GM18505 (cell line): ENCODE measurements around the gene PTPRE.

Experiments used
- ATAC-seq: cut with Tn5 transposase; IDR thresholded peaks from one replicate; pipeline ENCODE4 v1.9.1; 2021; ENCODE audit not compliant: unreplicated experiment
- POLR2A ChIP-seq: IDR thresholded peaks from 4 replicates; pipeline ENCODE4 v1.6.1; 2011; ENCODE audit warnings: borderline replicate concordance; ENCODE audit not compliant: insufficient read depth, insufficient read length; ENCODE audit errors: extremely low read depth

Gene PTPRE

DNA sequence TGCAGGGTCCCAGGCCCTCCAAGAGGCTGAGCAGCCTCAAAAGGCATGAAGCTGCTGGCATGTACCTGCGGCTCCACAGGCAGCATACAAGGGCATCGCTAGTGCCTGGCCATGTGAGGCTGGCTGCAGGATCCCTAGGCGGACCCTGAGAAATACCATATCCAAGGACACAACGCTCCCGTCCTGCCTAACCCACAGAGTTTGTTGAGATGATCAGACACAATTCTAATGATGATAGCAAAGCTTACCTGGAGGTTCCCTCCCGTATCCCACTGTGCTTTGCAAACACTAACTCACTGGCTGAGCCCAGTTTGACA is 31.5 kb upstream of the PTPRE start:
- TF ChIP-seq POLR2A = no peak
- no peak for ATAC-seq

DNA sequence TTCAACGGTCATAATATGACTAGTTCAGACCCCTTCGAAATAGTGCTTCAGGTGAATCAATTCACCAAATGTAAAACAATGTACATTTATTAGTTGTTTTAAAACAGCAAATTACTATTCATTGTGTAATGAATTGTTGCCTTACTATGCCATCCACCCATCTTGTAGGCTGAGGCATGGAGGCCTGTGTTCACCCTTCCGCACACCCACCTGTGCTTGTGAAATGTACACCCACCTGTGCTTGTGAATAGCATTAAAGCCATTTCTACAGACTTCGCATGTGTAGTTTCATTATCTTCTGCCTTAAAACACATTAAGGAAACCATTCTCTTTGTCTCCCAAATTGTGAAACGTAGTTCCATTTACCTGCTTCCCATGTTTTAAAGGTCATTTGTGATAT is 31.0 kb upstream of the PTPRE start:
- ATAC-seq = no peak
- no peak for TF ChIP-seq POLR2A

DNA sequence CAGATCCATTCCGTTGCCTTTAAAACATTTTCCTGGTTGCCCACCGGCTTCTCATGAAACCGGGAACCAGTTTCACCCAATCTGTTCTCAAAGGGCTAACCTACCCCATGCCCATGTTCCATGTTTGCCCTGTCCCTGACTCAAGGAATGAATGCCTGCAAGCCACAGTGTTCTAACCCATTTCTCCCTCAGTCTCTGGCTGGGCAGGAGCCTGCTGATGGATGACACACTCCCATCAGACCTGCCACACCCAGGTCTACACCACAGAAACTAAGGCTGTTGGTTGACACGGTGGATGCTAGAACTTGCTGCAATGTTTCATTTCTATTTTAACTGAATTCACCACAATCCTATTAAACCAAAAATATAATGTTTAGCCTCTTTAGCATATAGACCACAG is 29.8 kb upstream of the PTPRE start:
- TF ChIP-seq POLR2A = no peak
- no peak for ATAC-seq

DNA sequence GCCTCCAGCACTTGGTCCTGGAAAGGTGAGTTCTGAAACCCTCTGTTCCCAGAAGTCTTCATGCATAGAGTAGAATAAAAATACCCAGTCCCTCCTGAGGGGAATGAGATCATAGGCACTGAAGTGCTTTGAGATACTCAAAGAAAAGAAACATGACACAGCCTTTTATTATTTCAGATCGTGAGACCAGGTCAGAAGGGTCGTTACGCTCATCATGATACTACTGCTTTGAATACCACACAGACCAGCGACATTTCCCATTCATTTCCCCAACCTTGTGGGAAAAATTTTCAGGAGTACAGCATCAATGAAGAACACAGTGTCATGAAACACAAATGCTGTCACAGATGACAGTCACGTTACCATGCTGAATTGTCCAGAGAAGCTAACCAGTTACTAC is 29.2 kb upstream of the PTPRE start:
- TF ChIP-seq POLR2A = no peak

DNA sequence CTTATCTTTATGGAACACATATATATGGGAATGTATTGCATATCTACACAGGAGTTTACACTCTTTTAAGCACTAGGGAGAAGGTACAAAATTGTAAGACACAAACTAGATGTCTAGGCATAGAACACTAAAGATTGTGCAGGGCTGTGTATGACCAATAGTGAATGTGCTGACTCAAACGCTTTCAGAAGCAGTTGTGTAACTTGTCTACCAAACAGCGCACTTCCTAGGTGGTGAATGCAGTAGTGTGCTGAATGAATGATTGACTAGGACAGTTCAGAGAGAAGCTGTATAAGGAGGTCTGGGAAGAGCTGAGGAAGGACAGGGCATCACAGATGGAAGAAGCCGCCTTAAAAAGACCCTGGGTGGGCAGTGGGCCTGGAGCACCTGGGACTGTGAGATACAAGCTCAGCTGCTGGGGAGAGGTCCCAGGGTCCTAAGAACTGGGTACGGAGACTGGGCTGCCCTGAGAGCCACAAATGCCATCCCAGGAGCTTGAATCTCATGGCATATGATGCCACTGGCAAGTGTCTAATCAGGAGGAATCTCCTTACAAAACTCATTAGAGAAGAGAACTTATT is 28.3 kb upstream of the PTPRE start:
- ATAC-seq = no peak
- no peak for TF ChIP-seq POLR2A

More for the DNA sequence above, 29.2 kb upstream of the PTPRE start:
- ATAC-seq = no peak

DNA sequence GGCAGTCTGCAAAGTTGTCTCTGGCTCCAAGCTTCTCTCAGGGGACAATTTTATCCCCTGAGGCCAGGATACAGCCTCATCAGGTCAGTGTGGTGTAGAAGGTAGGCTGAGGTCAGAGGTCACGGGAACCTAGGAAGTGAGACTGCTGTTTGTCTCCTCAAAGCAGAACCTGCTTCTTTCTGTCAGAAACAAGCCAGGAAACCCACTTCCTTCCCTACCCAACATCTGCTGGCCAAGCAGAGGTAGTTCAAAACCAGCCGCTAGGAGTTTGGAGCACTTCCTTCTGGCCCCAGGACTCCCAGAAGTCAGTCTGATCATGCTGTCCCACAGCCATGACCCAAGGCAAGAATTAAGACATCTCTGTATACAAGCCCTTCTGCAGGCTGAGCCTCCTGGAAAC is 26.3 kb upstream of the PTPRE start:
- ATAC-seq = no peak
- TF ChIP-seq POLR2A = no peak

DNA sequence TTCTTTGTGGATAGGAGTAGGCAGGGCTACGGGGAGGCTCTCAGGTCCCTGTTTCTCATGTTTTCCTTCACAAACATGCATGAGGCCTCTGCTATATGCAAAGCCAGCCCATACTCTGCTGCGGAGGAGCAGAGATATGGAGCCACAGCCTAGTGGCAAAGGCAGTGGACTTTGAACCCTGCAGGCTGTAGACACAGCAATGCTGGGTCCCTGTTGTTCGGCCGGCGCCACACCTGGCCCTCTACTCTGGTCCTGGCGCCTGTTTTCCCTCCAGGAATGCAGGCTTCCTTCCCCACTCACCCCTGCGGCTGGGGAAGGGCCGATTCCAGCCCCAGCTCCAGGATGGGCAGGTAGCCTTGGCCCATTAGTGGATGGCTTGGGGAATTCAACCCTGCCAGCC is 25.6 kb upstream of the PTPRE start:
- ATAC-seq = no peak
- no peak for TF ChIP-seq POLR2A

DNA sequence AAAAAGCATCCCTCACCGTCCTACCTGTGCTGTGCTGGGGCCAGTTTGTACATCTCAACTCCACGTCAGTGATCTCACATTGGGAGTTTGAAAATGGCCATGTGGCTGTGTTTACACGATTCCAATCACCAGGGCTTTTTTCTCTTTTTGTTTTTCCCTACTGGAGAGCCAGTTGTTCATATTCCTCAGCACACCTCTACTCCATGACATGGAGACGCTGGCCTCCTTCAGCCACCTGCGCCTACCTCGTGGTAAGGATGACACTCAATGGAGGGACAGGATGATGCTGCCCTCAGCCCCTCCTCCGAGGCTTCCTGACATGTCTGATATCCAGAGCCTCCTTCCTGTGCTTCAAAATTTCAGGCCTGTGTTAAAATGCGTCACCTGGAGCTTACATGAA is 24.5 kb upstream of the PTPRE start:
- TF ChIP-seq POLR2A = no peak
- no peak for ATAC-seq

DNA sequence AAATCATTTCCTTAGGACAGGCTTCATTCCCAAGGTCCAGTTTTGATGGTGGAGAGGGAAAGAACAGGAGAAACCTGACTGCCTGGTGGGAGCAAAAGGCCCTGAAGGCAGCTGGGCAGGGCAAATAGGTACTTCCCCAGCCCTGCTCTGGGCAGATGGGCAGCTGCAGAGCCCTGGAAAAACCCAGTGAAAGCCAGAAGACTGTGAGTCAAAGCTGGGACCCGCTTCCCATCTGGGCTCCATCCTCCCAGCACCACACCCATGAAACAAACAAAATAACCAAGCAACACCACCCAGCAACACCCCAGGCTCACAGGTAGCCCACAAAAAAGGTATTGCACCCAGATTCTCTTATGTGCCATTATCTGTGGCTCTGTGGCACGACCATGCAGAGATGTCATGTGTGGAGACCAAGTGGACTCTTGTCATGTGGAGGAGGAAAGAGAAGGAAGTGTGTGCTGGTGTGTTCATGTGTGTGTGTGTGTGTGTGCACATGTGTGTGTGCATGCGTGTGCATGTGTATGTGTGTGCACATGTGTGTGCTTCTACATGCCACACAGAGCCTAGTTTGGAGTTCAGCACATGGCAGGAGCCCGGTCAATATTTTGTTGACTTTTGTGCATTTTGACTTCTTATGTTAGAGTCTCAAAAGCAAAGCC is 24.0 kb upstream of the PTPRE start:
- no peak for TF ChIP-seq POLR2A
- no peak for ATAC-seq

DNA sequence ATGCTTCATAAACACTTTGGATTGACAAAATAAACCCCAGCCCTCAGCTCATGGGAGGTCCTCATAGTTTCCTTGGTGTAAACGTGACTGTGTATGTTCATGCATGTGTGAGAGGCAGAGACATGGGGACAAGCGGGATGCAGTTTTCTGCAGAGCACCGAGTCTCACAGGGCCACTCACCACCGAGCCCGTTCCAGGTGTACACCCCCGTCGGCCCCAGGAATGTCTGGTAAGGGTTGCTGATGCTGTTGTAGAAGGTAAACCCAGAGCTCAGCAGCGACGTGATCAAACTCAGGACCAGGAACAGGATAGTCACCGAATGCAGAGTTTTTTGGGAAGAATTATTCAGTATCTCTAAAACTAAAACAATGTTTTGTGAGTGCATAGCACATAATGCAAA is 23.4 kb upstream of the PTPRE start:
- TF ChIP-seq POLR2A = no peak
- ATAC-seq = no peak

DNA sequence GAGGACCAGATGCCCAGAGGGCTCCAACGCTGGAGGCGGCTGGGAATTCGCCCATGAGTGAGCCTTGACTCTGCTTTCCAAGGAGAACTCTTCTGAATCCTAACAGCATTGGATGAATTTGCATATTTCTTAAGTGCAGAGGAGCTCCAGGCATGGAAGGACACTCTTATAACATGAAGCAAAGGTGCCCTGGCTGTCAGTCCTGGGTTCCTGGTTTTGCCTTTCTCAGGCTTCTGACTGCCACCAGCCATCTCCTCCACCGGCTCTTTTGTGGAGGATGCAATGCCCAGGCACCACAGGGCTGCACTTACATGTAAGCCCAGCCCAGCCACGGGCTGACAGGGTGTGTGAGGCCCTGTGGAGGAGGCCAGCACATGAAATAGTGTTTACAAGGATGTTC is 22.4 kb upstream of the PTPRE start:
- TF ChIP-seq POLR2A = no peak
- ATAC-seq = no peak

DNA sequence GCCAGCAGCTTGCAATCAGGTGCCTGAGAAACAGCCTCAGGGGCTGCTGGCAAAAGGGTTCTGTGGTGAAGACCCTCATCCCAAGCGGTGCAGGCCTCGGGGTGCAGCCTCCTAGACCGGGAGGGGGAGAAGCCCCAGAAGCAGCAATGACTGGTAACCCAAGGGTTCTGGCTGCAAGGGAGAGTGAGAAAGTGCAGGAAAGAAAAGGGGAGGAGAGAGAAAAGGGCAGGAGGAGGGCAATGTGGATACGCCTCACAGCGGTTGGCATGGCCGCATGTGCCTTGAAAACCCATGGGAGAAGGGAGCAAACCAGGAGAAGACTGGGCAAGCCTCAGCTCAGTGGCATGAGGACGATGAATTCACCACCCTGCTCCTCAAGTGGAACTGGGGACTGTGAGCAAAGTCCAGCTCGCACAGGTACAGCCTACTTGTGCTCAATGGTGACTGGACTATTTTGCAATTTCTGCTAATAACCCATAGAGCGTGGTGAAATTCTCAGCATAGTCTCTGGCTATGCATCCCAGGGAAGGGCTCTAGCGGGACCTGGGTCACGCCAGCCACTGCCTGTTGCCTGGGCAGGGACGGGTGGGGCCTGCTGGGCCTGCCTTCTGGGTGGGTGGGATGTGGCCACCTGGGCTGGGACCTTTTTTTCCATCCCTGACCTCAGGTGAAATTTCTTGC is 20.4 kb upstream of the PTPRE start:
- TF ChIP-seq POLR2A = no peak
- ATAC-seq = no peak

DNA sequence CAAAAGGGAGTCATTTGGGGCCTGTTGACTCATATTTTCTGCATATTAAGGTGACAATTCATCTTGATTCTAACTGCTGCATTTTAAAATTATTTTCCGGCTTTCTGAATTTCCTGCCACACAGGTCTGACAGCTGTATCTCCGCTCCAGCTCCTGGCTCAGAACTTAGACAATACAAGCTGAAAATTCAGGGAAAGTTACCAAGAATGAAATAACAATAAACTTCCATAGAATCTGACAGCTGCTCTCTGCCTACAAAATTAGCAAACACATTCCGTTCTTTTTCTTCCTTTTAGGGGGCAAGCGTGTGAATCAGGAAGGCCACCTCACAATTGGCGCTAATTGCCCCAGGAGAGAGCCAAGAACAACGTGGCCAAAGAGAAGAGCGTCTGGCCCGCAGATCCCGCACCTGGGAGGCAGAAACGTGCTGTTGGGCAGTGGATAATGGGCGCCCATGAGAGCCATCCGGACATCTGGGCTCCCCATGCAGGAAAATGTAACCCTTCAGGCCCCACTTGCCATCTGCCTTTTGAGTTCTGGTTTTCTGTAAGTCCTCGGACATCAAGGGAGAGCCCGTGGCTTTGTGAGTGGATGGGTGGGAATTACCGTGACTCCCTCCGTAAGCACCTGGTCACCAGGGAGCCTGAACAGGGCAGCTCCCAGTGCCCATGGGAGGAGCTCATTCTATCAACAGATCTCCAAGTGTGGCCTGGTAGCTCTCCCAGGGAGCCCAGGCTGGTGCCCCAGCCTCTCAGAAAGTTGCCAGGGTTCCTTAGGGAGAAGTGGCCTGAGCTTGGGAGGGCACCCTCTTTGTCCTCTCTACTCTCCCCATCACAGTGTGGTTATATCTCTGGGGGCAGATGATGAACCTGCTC is 19.1 kb upstream of the PTPRE start:
- no peak for TF ChIP-seq POLR2A
- no peak for ATAC-seq
